HepG2 (cell line): ENCODE data around the gene PIK3CB. TPM values are rescaled to one million over a fixed set of nuclear protein-coding genes. Genes with fewer than 3 reads are reported as not detected.

Experiments used
- ARNT ChIP-seq: fragments of 450-650 bp; IDR thresholded peaks from 2 replicates; pipeline ENCODE4 v1.6.1; 2017
- GATAD2A ChIP-seq: IDR thresholded peaks from 2 replicates; pipeline ENCODE4 v1.6.1; 2016
- GTF3A ChIP-seq: sonication (generic); formaldehyde crosslinking; conservative IDR thresholded peaks from 2 replicates; pipeline ENCODE4 v1.4.0; 2020; ENCODE audit warnings: mild to moderate bottlenecking, missing genetic modification reagents
- HNF4A ChIP-seq: sonication (generic); formaldehyde crosslinking; IDR thresholded peaks from 2 replicates; pipeline ENCODE4 v1.4.0; 2020; ENCODE audit warnings: missing genetic modification reagents
- HNF4G ChIP-seq, 2 experiments: sonication (generic) in 1 of 2; formaldehyde crosslinking in 1 of 2; IDR thresholded peaks; 2 replicates each; pipeline versions ENCODE4 v1.4.0 to v1.6.1; 2011 to 2020; ENCODE audit warnings: borderline replicate concordance in 2 of 2, low read depth in 2 of 2, mild to moderate bottlenecking in 2 of 2, low read length in 1 of 2, missing genetic modification reagents in 1 of 2, moderate library complexity in 1 of 2
- KDM5A ChIP-seq: fragments of 200-600 bp; sonication (generic); IDR thresholded peaks from 2 replicates; pipeline ENCODE4 v1.7.0; 2018; ENCODE audit warnings: antibody characterized with exemption, mild to moderate bottlenecking, low read length, borderline replicate concordance
- MAFK ChIP-seq, 2 experiments: IDR thresholded peaks in 1 of 2; conservative IDR thresholded peaks in 1 of 2; 2 replicates each; pipeline ENCODE4 v1.6.1; 2011; ENCODE audit warnings: improper control_type of control experiment in 2 of 2, low read length in 2 of 2
- MEIS2 ChIP-seq: sonication (generic); formaldehyde crosslinking; IDR thresholded peaks from 2 replicates; pipeline ENCODE4 v1.9.0; 2021; ENCODE audit warnings: mild to moderate bottlenecking, missing genetic modification reagents
- PAWR ChIP-seq: sonication (generic); formaldehyde crosslinking; IDR thresholded peaks from 2 replicates; pipeline ENCODE4 v1.4.0; 2020; ENCODE audit warnings: missing genetic modification reagents, mild to moderate bottlenecking, borderline replicate concordance
- PHF20 ChIP-seq: sonication (generic); formaldehyde crosslinking; IDR thresholded peaks from 2 replicates; pipeline ENCODE4 v1.5.0; 2020; ENCODE audit warnings: mild to moderate bottlenecking, missing genetic modification reagents
- RBM39 ChIP-seq: fragments of 200-400 bp; formaldehyde crosslinking; IDR thresholded peaks from one replicate; pipeline ENCODE4 v1.6.1; 2018; ENCODE audit warnings: antibody characterized with exemption, mild to moderate bottlenecking, low read depth, low read length; ENCODE audit not compliant: poor library complexity, severe bottlenecking
- RFX1 ChIP-seq: fragments of 450-650 bp; IDR thresholded peaks from 2 replicates; pipeline ENCODE4 v1.6.1; 2017
- RFX3 ChIP-seq: IDR thresholded peaks from 2 replicates; pipeline ENCODE4 v1.6.1; 2016; ENCODE audit warnings: missing biosample characterization, missing genetic modification reagents
- SMYD3 ChIP-seq: sonication (generic); formaldehyde crosslinking; IDR thresholded peaks from 2 replicates; pipeline ENCODE4 v1.8.1; 2023; ENCODE audit warnings: mild to moderate bottlenecking, missing genetic modification reagents
- SP1 ChIP-seq, 2 experiments: fragments of 450-650 bp in 1 of 2; sonication (generic) in 1 of 2; formaldehyde crosslinking in 1 of 2; IDR thresholded peaks; 2 replicates each; pipeline versions ENCODE4 v1.4.0 to v1.6.1; 2016 to 2020; ENCODE audit warnings: missing genetic modification reagents in 1 of 2
- SP2 ChIP-seq: sonication (generic); formaldehyde crosslinking; IDR thresholded peaks from 2 replicates; pipeline ENCODE4 v1.5.1; 2020; ENCODE audit warnings: mild to moderate bottlenecking, missing genetic modification reagents
- ZFX ChIP-seq: sonication (generic); formaldehyde crosslinking; IDR thresholded peaks from 2 replicates; pipeline ENCODE4 v1.4.0; 2020; ENCODE audit warnings: mild to moderate bottlenecking, low read depth, missing genetic modification reagents, moderate library complexity
- ZNF296 ChIP-seq: sonication (generic); formaldehyde crosslinking; conservative IDR thresholded peaks from 2 replicates; pipeline ENCODE4 v1.5.0; 2020; ENCODE audit warnings: mild to moderate bottlenecking, missing genetic modification reagents
- ZNF30 ChIP-seq: sonication (generic); formaldehyde crosslinking; IDR thresholded peaks from 2 replicates; pipeline ENCODE4 v1.5.0; 2020; ENCODE audit warnings: mild to moderate bottlenecking, missing genetic modification reagents
- ZNF33B ChIP-seq: sonication (generic); formaldehyde crosslinking; IDR thresholded peaks from 2 replicates; pipeline ENCODE4 v1.5.1; 2020; ENCODE audit warnings: mild to moderate bottlenecking, missing genetic modification reagents
- ZNF441 ChIP-seq: sonication (generic); formaldehyde crosslinking; IDR thresholded peaks from 2 replicates; pipeline ENCODE4 v1.7.0; 2021; ENCODE audit warnings: missing genetic modification reagents, borderline replicate concordance
- ZNF468 ChIP-seq: sonication (generic); formaldehyde crosslinking; IDR thresholded peaks from 2 replicates; pipeline ENCODE4 v1.8.0; 2022; ENCODE audit warnings: mild to moderate bottlenecking, moderate library complexity, missing genetic modification reagents
- polyA plus RNA-seq, 8 experiments: library from polyadenylated mRNA; depleted of rRNA in 3 of 8; stranded (reverse) in 7 of 8; unstranded in 1 of 8; fragments of >200 nt; fragmentation: Illumina TruSeq in 4 of 8; extraction: Trizol in 4 of 8; gene quantifications; 2 replicates each; pipeline versions ENCODE4 v1.2.1 to v1.2.3, GENCODE V29; 2011 to 2016; ENCODE audit warnings: low read depth in 4 of 8, missing spikeins in 1 of 8, mixed read lengths in 1 of 8; ENCODE audit not compliant: insufficient read depth in 1 of 8
- total RNA-seq, 5 experiments: library from RNA; depleted of rRNA; stranded (reverse); fragments of >200 nt; fragmentation: Illumina TruSeq; extraction: Trizol; gene quantifications; 2 replicates each; pipeline ENCODE4 v1.2.3, GENCODE V29; 2016; ENCODE audit warnings: low read depth in 1 of 5
- TF ChIP-seq, protein P1 (sequence below): sonication (generic); formaldehyde crosslinking; conservative IDR thresholded peaks from 2 replicates; pipeline ENCODE4 v1.8.1; 2023; ENCODE audit warnings: missing genetic modification reagents
- TF ChIP-seq, protein P2 (sequence below): sonication (generic); formaldehyde crosslinking; IDR thresholded peaks from 2 replicates; pipeline ENCODE4 v1.4.0; 2020; ENCODE audit warnings: mild to moderate bottlenecking, missing genetic modification reagents
- TF ChIP-seq, protein P3 (sequence below): sonication (generic); formaldehyde crosslinking; IDR thresholded peaks from 2 replicates; pipeline ENCODE4 v1.5.1; 2020; ENCODE audit warnings: missing genetic modification reagents, mild to moderate bottlenecking, borderline replicate concordance
- TF ChIP-seq, protein P4 (sequence below): IDR thresholded peaks from 2 replicates; pipeline ENCODE4 v1.6.1; 2016; ENCODE audit warnings: mild to moderate bottlenecking, missing biosample characterization, missing genetic modification reagents

The PIK3CB gene
- total and polyA plus RNA-seq, 2 of the 13 experiments (the other 11 are each of a cell fraction or from before 2014, with no cell fraction given) = 6.6 to 18.7 TPM

DNA sequence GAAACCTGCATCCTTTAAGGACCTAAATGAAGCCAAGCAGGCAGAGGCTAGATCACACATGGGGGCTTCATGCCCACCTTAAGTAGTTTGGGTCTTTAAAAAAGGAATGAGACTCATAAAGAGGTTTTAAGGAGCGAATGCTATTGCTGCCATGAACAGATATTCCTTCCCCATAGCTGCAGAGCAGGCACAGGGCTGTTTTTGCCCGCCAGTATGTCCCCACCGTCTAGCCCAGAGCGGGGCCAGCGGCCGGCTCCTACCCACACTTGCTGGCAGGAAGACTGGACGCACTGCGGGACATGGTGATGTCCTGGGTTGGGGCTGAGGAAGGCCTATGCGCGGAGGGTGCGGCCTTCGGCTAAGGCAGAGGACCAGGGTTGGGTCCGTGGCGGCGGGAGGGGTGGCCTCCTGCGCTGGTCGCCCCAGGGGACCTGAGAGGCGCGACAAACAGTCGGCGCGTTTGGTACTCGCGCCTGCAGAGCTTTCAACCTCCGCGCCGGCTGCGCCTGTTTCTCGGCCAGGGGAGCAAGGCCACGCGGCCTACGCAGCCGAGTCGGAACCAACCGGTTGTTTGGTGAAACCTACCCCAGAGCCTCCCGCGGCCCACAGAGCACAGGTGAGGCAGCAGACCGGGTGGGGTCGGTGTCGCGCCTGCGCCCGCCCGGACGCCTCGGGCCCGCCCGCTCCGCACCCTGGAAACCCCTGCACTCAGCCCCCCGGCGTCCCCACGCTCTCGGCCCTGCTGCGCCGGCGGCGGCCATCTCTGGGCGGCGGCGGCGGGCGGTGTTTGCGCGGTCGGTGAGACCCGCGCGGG, 226.2 kb downstream of the PIK3CB start, which contains the start of gene FAIM (continued):
- TF ChIP-seq HNF4A (CRISPR knock-in tag) = no peak
- TF ChIP-seq, protein P1, sequence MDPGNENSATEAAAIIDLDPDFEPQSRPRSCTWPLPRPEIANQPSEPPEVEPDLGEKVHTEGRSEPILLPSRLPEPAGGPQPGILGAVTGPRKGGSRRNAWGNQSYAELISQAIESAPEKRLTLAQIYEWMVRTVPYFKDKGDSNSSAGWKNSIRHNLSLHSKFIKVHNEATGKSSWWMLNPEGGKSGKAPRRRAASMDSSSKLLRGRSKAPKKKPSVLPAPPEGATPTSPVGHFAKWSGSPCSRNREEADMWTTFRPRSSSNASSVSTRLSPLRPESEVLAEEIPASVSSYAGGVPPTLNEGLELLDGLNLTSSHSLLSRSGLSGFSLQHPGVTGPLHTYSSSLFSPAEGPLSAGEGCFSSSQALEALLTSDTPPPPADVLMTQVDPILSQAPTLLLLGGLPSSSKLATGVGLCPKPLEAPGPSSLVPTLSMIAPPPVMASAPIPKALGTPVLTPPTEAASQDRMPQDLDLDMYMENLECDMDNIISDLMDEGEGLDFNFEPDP (CRISPR knock-in tag) = no peak
- TF ChIP-seq ZNF468 (CRISPR knock-in tag) = 0 out of 2 replicates have a peak, but pooled peaks have one; percentile 75
- no peak for TF ChIP-seq SP1 (IDR thresholded peaks at IDR 0.05)
- TF ChIP-seq SP1 (CRISPR knock-in tag; IDR thresholded peaks at IDR 0.05) = peak; percentile 60
- TF ChIP-seq RBM39 = peak; percentile 34
- TF ChIP-seq HNF4G (IDR thresholded peaks at IDR 0.05; ENCODE audit: borderline replicate concordance, low read depth, low read length) = no peak
- peak; percentile 36; the same call in 1 of the 2 replicates for TF ChIP-seq HNF4G (CRISPR knock-in tag; IDR thresholded peaks at IDR 0.05; ENCODE audit: borderline replicate concordance, low read depth)
- TF ChIP-seq ZNF441 (CRISPR knock-in tag) = no peak; the same call in 1 of the 2 replicates
- peak; percentile 99 for TF ChIP-seq ZFX (CRISPR knock-in tag)
- peak; percentile 38; the same call in 1 of the 2 replicates for TF ChIP-seq GATAD2A (CRISPR knock-in tag)
- TF ChIP-seq ZNF30 (CRISPR knock-in tag) = peak; percentile 74; the same call in 1 of the 2 replicates
- 0 out of 2 replicates have a peak, but pooled peaks have one; percentile 38 for TF ChIP-seq SP2
- TF ChIP-seq RFX1 = no peak
- 0 out of 2 replicates have a peak, but pooled peaks have one; percentile 28 for TF ChIP-seq MEIS2 (CRISPR knock-in tag)
- no peak for TF ChIP-seq PAWR (CRISPR knock-in tag)
- no peak for TF ChIP-seq ARNT
- 0 out of 2 replicates have a peak, but pooled peaks have one; percentile 49 for TF ChIP-seq ZNF296 (CRISPR knock-in tag)
- TF ChIP-seq, protein P2, sequence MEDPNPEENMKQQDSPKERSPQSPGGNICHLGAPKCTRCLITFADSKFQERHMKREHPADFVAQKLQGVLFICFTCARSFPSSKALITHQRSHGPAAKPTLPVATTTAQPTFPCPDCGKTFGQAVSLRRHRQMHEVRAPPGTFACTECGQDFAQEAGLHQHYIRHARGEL (CRISPR knock-in tag) = peak; percentile 19; the same call in 1 of the 2 replicates
- TF ChIP-seq KDM5A = no peak
- no peak for TF ChIP-seq SMYD3
- TF ChIP-seq, protein P3, sequence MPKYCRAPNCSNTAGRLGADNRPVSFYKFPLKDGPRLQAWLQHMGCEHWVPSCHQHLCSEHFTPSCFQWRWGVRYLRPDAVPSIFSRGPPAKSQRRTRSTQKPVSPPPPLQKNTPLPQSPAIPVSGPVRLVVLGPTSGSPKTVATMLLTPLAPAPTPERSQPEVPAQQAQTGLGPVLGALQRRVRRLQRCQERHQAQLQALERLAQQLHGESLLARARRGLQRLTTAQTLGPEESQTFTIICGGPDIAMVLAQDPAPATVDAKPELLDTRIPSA (CRISPR knock-in tag) = no peak; the same call in 1 of the 2 replicates
- no peak for TF ChIP-seq ZNF33B (CRISPR knock-in tag)
- no peak for TF ChIP-seq RFX3 (CRISPR knock-in tag)
- 0 out of 2 replicates have a peak, but pooled peaks have one; percentile 64 for TF ChIP-seq GTF3A
- TF ChIP-seq MAFK (conservative IDR thresholded peaks at IDR 0.05 in 1 of 2, IDR thresholded peaks at IDR 0.05 in 1 of 2; ENCODE audit: low read length in 2 of 2) = no peak
- peak; percentile 49; the same call in 1 of the 2 replicates for TF ChIP-seq PHF20 (CRISPR knock-in tag)
- TF ChIP-seq, protein P4, sequence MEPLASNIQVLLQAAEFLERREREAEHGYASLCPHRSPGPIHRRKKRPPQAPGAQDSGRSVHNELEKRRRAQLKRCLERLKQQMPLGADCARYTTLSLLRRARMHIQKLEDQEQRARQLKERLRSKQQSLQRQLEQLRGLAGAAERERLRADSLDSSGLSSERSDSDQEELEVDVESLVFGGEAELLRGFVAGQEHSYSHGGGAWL (CRISPR knock-in tag) = peak; percentile 87
